GM06990 (cell line): ENCODE data around the gene ADARB2.
"Not testable (repeated sequence)": the region's sequence is repeated elsewhere in the genome, so short reads cannot be mapped to it uniquely, and the experiment has no call there.

Experiments
- DNase-seq: peaks from one replicate; pipeline ENCODE4 v3.0.0-alpha.2; 2011; ENCODE audit not compliant: insufficient read length; ENCODE audit errors: extremely low read depth
- H3K27me3 ChIP-seq: replicated peaks from 2 replicates; pipeline ENCODE4 v1.6.0; 2011; ENCODE audit warnings: low read length; ENCODE audit not compliant: control insufficient read depth, insufficient read depth
- H3K36me3 ChIP-seq: 2 replicates; pipeline ENCODE4 v1.5.1; 2011; ENCODE audit warnings: low read length; ENCODE audit not compliant: control insufficient read depth, insufficient read depth
- H3K4me3 ChIP-seq: replicated peaks from 2 replicates; pipeline ENCODE4 v1.5.1; 2011; ENCODE audit warnings: low read depth, mild to moderate bottlenecking, control low read depth, low read length
- TF ChIP-seq, protein P1 (sequence below): IDR thresholded peaks from 2 replicates; pipeline ENCODE4 v1.5.1; 2011; ENCODE audit warnings: low read length, control low read depth, mild to moderate bottlenecking, inconsistent platforms; ENCODE audit not compliant: insufficient read depth, poor library complexity, severe bottlenecking

ADARB2 gene

GRCh38 chr10:1166828-1167275 lies 570.5 kb downstream of the ADARB2 start:
- TF ChIP-seq, protein P1, sequence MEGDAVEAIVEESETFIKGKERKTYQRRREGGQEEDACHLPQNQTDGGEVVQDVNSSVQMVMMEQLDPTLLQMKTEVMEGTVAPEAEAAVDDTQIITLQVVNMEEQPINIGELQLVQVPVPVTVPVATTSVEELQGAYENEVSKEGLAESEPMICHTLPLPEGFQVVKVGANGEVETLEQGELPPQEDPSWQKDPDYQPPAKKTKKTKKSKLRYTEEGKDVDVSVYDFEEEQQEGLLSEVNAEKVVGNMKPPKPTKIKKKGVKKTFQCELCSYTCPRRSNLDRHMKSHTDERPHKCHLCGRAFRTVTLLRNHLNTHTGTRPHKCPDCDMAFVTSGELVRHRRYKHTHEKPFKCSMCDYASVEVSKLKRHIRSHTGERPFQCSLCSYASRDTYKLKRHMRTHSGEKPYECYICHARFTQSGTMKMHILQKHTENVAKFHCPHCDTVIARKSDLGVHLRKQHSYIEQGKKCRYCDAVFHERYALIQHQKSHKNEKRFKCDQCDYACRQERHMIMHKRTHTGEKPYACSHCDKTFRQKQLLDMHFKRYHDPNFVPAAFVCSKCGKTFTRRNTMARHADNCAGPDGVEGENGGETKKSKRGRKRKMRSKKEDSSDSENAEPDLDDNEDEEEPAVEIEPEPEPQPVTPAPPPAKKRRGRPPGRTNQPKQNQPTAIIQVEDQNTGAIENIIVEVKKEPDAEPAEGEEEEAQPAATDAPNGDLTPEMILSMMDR = no peak
- no peak for DNase-seq
- no peak overlapping the region for H3K4me3 ChIP-seq
- H3K27me3 ChIP-seq = no peaks in the 10 kb centered on the region; the same call in 1 of the 2 replicates
- no peaks in the 10 kb centered on the region for H3K36me3 ChIP-seq

DNA sequence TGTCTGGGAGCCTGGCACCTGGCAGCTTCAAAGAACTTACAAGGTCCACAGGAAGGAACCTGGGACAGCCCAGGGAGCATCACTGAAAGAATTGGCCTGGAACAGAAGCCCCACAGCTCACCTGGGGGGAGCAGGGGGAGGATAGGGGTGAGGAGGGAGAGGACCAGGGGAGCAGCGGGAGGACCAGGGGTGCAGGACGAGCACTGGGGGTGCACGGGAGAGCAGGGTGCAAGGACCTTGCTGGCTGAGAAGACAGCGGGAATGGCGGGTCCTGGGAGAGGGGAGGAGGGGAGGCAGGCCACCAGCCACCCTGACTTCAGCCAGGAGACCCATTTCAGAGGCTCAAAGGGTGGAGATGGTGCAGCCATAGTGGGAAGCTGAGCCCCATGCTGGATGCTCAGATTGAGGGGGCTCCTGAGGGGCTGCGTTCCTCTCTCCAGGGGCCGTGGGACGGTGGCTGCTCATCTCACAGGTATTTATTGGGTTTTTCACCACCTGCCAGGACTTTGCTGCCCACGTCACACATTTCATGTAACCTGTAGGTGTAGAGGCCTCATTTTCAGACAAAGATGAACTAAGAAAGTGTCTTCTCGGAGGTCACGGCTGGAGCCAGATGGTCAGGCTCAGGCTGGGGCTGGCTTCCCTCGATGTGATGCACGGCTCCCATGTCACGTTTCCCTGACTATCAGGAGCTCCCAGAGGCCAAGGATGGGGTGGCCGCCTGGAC lies 571.1 kb downstream of the ADARB2 start:
- DNase-seq = no peak
- Histone ChIP-seq H3K36me3 (no peaks in the 10 kb centered on the region), H3K27me3 (no peaks in the 10 kb centered on the region; the same call in 1 of the 2 replicates), H3K4me3 (no peak overlapping the region)
- TF ChIP-seq, protein P1 = no peak

GRCh38 chr10:1163831-1164230 lies 573.5 kb downstream of the ADARB2 start:
- no peaks in the 10 kb centered on the region for H3K36me3 ChIP-seq
- no peak overlapping the region for H3K4me3 ChIP-seq
- DNase-seq = no peak
- TF ChIP-seq, protein P1 = no peak
- H3K27me3 ChIP-seq = no peaks in the 10 kb centered on the region; the same call in 1 of the 2 replicates

DNA sequence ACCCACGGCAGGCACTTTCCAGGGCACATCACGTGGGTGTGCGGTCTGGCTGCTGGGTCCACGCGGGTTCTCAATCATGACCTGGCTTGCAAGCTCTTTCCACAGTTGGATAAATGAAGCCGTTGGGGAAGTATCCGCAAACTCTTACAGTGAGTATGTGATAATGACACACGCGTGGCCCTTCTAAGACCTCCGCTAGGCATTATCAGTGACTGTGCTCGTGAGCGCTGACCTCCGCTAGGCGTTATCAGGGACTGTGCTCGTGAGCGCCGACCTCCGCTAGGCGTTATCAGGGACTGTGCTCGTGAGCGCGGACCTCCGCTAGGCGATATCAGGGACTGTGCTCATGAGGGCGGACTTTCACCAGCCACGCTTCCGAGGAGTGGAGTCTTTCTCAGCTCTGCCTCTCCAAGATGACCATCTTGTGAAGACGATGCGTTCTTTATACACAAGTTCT lies 574.1 kb downstream of the ADARB2 start:
- Histone ChIP-seq H3K4me3 (no peak overlapping the region), H3K36me3 (no peaks in the 10 kb centered on the region), H3K27me3 (no peaks in the 10 kb centered on the region; the same call in 1 of the 2 replicates)
- TF ChIP-seq, protein P1 = no peak
- DNase-seq = no peak

DNA sequence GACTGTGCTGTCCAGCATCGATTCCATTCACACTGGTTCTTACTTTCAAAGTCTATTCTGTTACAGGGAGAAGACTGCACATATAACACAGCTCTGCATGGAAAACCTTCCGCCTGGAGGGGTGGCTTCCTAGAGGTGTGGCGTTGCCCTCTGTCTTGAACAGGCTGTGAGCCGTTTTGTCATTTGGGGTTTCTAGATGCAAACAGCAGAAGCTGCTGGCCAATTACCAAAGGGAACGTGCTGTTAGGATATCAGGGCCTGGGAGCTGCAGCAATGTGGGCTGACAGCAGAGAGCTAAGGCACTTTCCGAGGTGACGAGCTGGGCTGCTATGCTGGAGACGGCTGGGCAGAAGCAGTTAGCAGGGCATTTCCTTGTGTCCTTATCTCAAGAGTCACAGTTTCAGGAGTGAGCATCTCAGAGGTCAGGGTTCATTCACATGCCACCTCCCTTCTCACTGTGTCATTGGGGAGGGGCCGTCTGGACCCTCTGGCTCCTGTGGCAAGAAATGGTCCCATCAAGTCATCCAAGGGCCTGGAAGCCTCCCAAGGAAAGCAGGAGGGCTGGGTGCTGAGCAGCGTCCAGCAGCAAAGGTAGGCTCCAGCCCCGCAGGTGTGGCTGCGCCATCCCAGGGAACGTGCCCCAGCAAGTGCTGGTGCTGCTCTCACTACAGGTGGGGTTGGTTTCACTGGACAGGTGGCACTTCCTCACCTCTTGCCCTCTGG lies 574.7 kb downstream of the ADARB2 start:
- Histone ChIP-seq H3K27me3 (no peaks in the 10 kb centered on the region; the same call in 1 of the 2 replicates), H3K36me3 (no peaks in the 10 kb centered on the region), H3K4me3 (no peak overlapping the region)
- TF ChIP-seq, protein P1 = no peak
- no peak for DNase-seq

DNA sequence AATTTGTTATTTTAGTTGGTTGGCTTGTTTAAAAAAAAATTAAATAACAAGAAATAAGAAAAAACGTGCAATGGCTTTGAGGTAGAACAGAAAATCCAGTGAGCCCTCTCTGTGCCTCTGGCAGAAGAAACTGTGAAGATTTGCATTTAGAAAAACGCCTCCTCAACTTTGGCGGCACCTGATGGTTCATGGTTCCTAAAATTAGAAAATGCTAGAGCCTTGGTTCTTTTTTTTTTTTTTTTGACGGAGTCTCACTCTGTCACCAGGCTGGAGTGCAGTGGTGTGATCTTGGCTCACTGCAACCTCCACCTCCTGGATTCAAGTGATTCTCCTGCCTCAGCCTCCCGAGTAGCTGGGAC lies 576.0 kb downstream of the ADARB2 start:
- not testable (repeated sequence) for H3K36me3 ChIP-seq, DNase-seq, H3K4me3 ChIP-seq, H3K27me3 ChIP-seq
